Measurements from ENCODE around the gene ENOX1.

Gene ENOX1

GRCh38 chr13:43669964-43670363 is 116.8 kb downstream of the ENOX1 start:
- no peak for DNase-seq (ENCODE audit: low read depth)

GRCh38 chr13:43669101-43669500 is 117.7 kb downstream of the ENOX1 start:
- DNase-seq (ENCODE audit: low read depth) = no peak

GRCh38 chr13:43666403-43666802 is 120.4 kb downstream of the ENOX1 start:
- no peak for DNase-seq (ENCODE audit: low read depth)

- DNase-seq (ENCODE audit: low read depth) = no peak
Measured at GRCh38 chr13:43665388-43665787, 121.4 kb downstream of the ENOX1 start.

- peak; percentile 85 for DNase-seq (ENCODE audit: low read depth)
Measured at GRCh38 chr13:43664700-43665191, 122.0 kb downstream of the ENOX1 start.

- DNase-seq (ENCODE audit: low read depth) = peak; percentile 78
Measured at GRCh38 chr13:43663474-43664090, 123.2 kb downstream of the ENOX1 start.

- DNase-seq (ENCODE audit: low read depth) = no peak
Measured at GRCh38 chr13:43662976-43663375, 123.8 kb downstream of the ENOX1 start.

- no peak for DNase-seq (ENCODE audit: low read depth)
Measured at GRCh38 chr13:43661161-43661830, 125.5 kb downstream of the ENOX1 start.

- no peak for DNase-seq (ENCODE audit: low read depth)
Measured at GRCh38 chr13:43657485-43657884, 129.3 kb downstream of the ENOX1 start.

- DNase-seq (ENCODE audit: low read depth) = no peak
Measured at GRCh38 chr13:43653980-43654379, 132.8 kb downstream of the ENOX1 start.

- no peak for DNase-seq (ENCODE audit: low read depth)
Measured at GRCh38 chr13:43653395-43653794, 133.4 kb downstream of the ENOX1 start.

- DNase-seq (ENCODE audit: low read depth) = no peak
Measured at GRCh38 chr13:43652760-43653159, 134.0 kb downstream of the ENOX1 start.

GRCh38 chr13:43650882-43651281 is 135.9 kb downstream of the ENOX1 start:
- DNase-seq (ENCODE audit: low read depth) = no peak

GRCh38 chr13:43648733-43649132 is 138.0 kb downstream of the ENOX1 start:
- no peak for DNase-seq (ENCODE audit: low read depth)

GRCh38 chr13:43647471-43647870 is 139.3 kb downstream of the ENOX1 start:
- DNase-seq (ENCODE audit: low read depth) = no peak

- no peak for DNase-seq (ENCODE audit: low read depth)
Measured at GRCh38 chr13:43640476-43640875, 146.3 kb downstream of the ENOX1 start.

GRCh38 chr13:43631106-43631505 is 155.7 kb downstream of the ENOX1 start:
- DNase-seq (ENCODE audit: low read depth) = no peak

- DNase-seq (ENCODE audit: low read depth) = peak; percentile 4
Measured at GRCh38 chr13:43629691-43630480, 156.9 kb downstream of the ENOX1 start.

GRCh38 chr13:43626994-43627393 is 159.8 kb downstream of the ENOX1 start:
- no peak for DNase-seq (ENCODE audit: low read depth)

GRCh38 chr13:43614063-43614462 is 172.7 kb downstream of the ENOX1 start:
- no peak for DNase-seq (ENCODE audit: low read depth)

GRCh38 chr13:43611281-43612273 is 175.2 kb downstream of the ENOX1 start:
- DNase-seq (ENCODE audit: low read depth) = no peak
